Measurements from ENCODE around the gene NHLRC3. TPM values are rescaled to one million over a fixed set of nuclear protein-coding genes. Genes with fewer than 3 reads are reported as not detected.

Gene NHLRC3
- polyA plus RNA-seq, 6 donors from 2014 or later, result 3.3 to 7.6 (median 6.5) TPM

DNA sequence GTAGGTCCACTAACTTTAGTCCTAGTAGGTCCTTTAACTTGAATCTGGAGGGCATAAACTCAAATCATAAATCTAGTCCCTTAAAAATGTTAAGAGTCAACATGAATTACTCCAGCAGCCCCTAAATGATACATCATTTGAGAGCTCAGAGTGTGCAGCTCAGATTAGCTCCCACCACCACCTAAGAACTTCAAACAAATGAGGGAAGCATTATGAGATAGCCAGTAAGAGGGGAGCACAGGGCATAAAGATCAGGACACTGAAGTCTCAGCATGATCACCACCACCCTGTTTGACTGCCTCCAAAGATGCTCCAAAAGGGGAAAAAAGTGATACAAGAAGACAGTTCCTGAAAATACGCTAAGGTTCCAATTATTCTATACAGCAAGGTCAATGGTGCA, 6.1 kb upstream of the NHLRC3 start:
- DNase-seq (no peak), ATAC-seq (ENCODE audit: low read depth in 2 of 2) (no peak)
- Mint-ChIP-seq H3K27ac (peak overlapping the region in 2 of 6 donors; percentile 0 to 75), H3K9me3 (no peaks in the 10 kb centered on the region), H3K4me1 (peaks cover 29 to 42% (median 33%) of the 10 kb centered on the region in 3 donors), H3K4me3 (peak overlapping the region in 1 of 8 donors; percentile 1), H3K27me3 (no peaks in the 10 kb centered on the region), H3K36me3 (no peaks in the 10 kb centered on the region)

DNA sequence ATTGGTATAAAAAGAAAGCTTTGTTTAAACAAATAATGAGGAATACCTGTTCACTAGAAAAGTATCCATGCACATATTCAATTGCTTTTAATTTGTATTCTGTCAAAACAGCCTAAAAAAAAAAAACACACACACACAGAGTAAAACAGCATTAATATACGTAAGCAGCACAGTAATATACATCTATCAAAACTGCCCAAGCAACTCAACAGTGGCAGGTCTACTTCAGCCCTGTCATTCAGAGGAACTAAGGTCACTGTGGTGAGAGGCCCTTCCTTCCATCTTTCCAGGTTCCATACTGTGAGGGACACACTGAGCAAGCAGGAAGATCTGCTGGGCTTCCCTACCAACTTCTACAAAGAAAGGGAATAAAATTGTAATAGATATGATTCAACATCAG, 4.2 kb upstream of the NHLRC3 start:
- Mint-ChIP-seq H3K9me3 (no peaks in the 10 kb centered on the region), H3K36me3 (no peaks in the 10 kb centered on the region), H3K27me3 (no peaks in the 10 kb centered on the region), H3K27ac (peak overlapping the region in 2 of 6 donors; percentile 32 to 42), H3K4me1 (peaks cover 33 to 54% (median 41%) of the 10 kb centered on the region in 3 donors), H3K4me3 (peak overlapping the region in 2 of 8 donors; percentile 16 to 98)
- DNase-seq, result no peak
- no peak for ATAC-seq (ENCODE audit: low read depth in 2 of 2)

DNA sequence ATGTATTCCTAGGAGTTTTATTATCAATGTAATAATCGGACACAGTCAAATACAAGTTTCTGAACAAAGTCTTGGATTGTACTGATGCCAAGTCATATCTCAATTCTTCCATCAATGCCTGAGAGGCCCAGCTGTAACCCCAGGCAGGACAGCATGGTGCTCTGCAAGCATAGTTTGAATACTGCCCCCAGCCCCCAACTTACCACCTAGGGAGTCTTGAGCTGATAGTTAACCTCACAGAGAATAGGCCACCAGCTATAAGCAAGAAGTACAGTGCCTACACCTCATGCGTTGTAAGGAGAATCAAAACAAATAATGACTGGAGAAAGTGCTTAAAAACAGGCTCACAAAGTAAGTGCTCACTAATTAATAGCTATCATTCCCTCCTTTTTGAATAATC, 3.1 kb upstream of the NHLRC3 start:
- peak overlapping the region in 3 of 6 donors; percentile 15 to 95 (median 40) for H3K27ac Mint-ChIP-seq
- no peaks in the 10 kb centered on the region for H3K27me3 Mint-ChIP-seq
- H3K4me1 Mint-ChIP-seq, result peaks cover 33 to 65% (median 46%) of the 10 kb centered on the region in 3 donors
- ATAC-seq (ENCODE audit: low read depth in 2 of 2) (no peak), DNase-seq (no peak)
- no peaks in the 10 kb centered on the region for H3K9me3 Mint-ChIP-seq
- peak overlapping the region in 7 of 8 donors; percentile 58 to 98 (median 98) for H3K4me3 Mint-ChIP-seq
- H3K36me3 Mint-ChIP-seq, result no peaks in the 10 kb centered on the region

DNA sequence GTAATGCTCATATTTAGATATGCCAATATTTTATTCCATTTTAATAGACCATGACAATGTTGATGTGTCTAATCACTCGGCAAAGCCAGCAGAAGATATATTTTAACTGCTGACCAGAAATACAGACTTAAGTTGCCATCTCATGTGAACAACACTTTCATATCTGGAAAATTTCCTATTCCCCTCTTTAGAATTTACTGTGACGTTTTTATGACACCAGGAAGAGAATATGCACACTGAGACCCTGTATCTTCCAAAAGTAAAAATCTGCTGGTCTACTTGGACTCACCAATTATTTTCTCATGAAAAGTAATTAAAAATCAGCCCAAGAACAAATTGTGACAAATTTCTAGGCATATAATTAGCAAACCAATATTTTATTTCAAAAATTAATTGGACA, 2.5 kb upstream of the NHLRC3 start:
- peak overlapping the region in 3 of 6 donors; percentile 10 to 95 (median 83) for H3K27ac Mint-ChIP-seq
- H3K4me3 Mint-ChIP-seq, result peak overlapping the region; percentile 85 to 99 (median 98)
- no peaks in the 10 kb centered on the region for H3K27me3 Mint-ChIP-seq
- ATAC-seq (ENCODE audit: low read depth in 2 of 2) (no peak), DNase-seq (no peak)
- H3K4me1 Mint-ChIP-seq, result peaks cover 34 to 70% (median 48%) of the 10 kb centered on the region in 3 donors
- H3K9me3 Mint-ChIP-seq, result no peaks in the 10 kb centered on the region
- H3K36me3 Mint-ChIP-seq, result no peaks in the 10 kb centered on the region

DNA sequence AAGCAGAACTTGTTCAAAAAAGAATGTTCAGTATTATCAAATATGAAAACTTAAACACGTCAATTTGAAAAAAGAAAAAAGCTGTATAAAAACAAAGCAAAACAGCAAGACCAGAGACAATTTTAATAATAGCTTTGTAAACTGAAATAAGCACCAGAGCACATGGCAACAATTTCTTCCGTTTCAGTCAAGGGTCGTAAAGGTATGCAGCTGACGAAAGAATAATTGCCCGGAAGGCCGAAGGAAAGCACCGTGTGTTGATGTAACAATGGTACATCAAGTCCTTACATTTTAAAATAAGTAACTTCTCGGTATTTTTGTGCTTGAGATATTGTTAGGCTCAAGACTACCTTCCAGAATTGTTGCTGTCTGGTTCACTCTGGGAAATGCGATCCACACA, 2.0 kb upstream of the NHLRC3 start:
- ATAC-seq (ENCODE audit: low read depth in 2 of 2), result no peak
- DNase-seq, result peak; percentile 7
- no peaks in the 10 kb centered on the region for H3K27me3 Mint-ChIP-seq
- no peaks in the 10 kb centered on the region for H3K9me3 Mint-ChIP-seq
- H3K36me3 Mint-ChIP-seq, result no peaks in the 10 kb centered on the region
- H3K27ac Mint-ChIP-seq, result peak overlapping the region in 4 of 6 donors; percentile 10 to 95 (median 66)
- peak overlapping the region; percentile 85 to 99 (median 98) for H3K4me3 Mint-ChIP-seq
- peaks cover 36 to 71% (median 51%) of the 10 kb centered on the region in 3 donors for H3K4me1 Mint-ChIP-seq

DNA sequence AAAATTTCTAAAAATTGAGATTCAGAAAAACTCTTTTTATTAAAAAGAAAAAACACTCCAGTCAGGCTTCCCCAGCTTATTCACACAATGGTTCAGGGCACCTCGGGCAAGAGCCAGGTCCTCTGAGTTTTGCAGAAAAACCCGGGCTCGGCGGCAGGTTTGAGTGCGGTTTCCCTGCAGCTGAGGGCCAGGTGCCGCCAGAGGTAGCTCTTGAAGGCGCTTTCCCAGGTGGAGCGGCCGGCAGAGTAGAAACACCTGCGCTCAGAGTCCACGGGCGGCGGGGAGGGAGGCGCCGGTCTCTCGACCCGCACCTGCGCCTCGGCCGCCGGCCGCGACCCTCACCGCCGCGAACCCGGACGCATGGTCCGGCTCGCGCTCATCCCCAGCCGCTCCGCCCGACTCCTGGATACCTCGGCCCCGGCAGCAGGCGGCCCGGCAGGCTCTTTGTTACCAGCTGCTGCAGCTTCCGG, 811 bp upstream of the NHLRC3 start:
- DNase-seq (no peak), ATAC-seq (ENCODE audit: low read depth in 2 of 2) (peak; percentile 13 to 19)
- Mint-ChIP-seq H3K9me3 (no peaks in the 10 kb centered on the region), H3K27ac (peak overlapping the region; percentile 91 to 97 (median 94)), H3K4me3 (peak overlapping the region; percentile 95 to 99 (median 98)), H3K36me3 (no peaks in the 10 kb centered on the region), H3K4me1 (peaks cover 37 to 71% (median 45%) of the 10 kb centered on the region in 3 donors), H3K27me3 (no peaks in the 10 kb centered on the region)

GRCh38 chr13:39038569-39039030, 344 bp downstream of the NHLRC3 start:
- H3K4me1 Mint-ChIP-seq, result peaks cover 41 to 63% (median 45%) of the 10 kb centered on the region in 3 donors
- H3K27me3 Mint-ChIP-seq, result no peaks in the 10 kb centered on the region

GRCh38 chr13:39039041-39039440, 785 bp downstream of the NHLRC3 start:
- H3K9me3 Mint-ChIP-seq, result no peaks in the 10 kb centered on the region
- H3K36me3 Mint-ChIP-seq, result no peaks in the 10 kb centered on the region
- H3K27ac Mint-ChIP-seq, result peak overlapping the region; percentile 95 to 99 (median 98)
- H3K27me3 Mint-ChIP-seq, result no peaks in the 10 kb centered on the region
- peak overlapping the region; percentile 95 to 99 (median 98) for H3K4me3 Mint-ChIP-seq
- ATAC-seq (ENCODE audit: low read depth in 2 of 2) (no peak), DNase-seq (no peak)
- H3K4me1 Mint-ChIP-seq, result peaks cover 39 to 60% (median 42%) of the 10 kb centered on the region in 3 donors

More at GRCh38 chr13:39038569-39039030, 344 bp downstream of the NHLRC3 start:
- H3K27ac Mint-ChIP-seq, result peak overlapping the region; percentile 95 to 99 (median 98)
- no peaks in the 10 kb centered on the region for H3K36me3 Mint-ChIP-seq
- peak; percentile 50 to 56 for ATAC-seq (ENCODE audit: low read depth in 2 of 2)
- H3K9me3 Mint-ChIP-seq, result no peaks in the 10 kb centered on the region
- no peak for DNase-seq
- H3K4me3 Mint-ChIP-seq, result peak overlapping the region; percentile 95 to 99 (median 98)

- Mint-ChIP-seq H3K36me3 (peaks cover 5 to 8% of the 10 kb centered on the region in 2 donors), H3K9me3 (no peaks in the 10 kb centered on the region), H3K27me3 (no peaks in the 10 kb centered on the region), H3K27ac (no peak overlapping the region), H3K4me1 (peaks cover 31 to 49% (median 37%) of the 10 kb centered on the region in 3 donors), H3K4me3 (peak overlapping the region in 4 of 8 donors; percentile 36 to 78 (median 46))
- ATAC-seq (ENCODE audit: low read depth in 2 of 2), result no peak
- no peak for DNase-seq
These were observed 1.9 kb downstream of the NHLRC3 start for GRCh38 chr13:39040206-39040605.

DNA sequence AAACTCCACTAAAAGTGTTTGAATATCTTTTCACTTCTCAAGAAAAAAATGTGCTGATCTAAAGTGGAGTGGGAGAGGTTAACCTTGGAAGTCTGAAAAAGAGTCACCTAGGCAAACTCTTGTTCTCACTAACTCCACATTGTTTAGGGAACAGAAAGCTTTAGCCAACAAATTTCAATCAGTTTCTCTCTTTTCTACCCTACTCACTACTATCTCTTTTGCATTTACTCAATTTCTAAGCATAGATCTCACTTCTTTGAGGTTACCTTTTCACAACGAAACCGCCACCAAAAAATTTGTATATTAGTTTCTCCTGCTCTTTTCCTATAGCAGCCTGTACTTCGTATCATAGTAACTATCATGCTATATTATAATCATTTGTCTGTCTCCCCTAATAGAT, 6.3 kb downstream of the NHLRC3 start:
- Mint-ChIP-seq H3K27ac (no peak overlapping the region), H3K36me3 (peaks cover 8% of the 10 kb centered on the region in 2 donors), H3K27me3 (no peaks in the 10 kb centered on the region), H3K4me3 (no peak overlapping the region), H3K4me1 (peaks cover 5 to 13% (median 8%) of the 10 kb centered on the region in 3 donors), H3K9me3 (no peaks in the 10 kb centered on the region)
- DNase-seq (no peak), ATAC-seq (ENCODE audit: low read depth in 2 of 2) (no peak)

DNA sequence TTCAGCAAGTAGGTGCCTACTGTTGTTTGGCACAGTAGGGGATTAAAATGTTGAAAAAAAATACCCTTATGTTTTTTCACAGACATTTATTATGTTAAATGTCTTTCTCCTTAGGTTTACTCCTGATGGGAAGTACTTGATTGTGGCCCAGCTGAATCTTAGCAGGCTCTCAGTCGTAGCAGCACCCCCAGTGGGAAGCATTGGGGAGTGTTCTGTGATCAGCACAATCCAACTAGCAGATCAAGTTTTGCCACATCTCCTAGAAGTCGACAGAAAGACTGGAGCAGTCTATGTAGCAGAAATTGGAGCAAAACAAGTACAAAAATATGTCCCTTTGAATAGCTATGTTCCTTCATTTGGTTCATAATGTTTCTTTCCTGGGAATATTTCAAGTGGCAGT, 9.3 kb downstream of the NHLRC3 start:
- H3K27ac Mint-ChIP-seq, result peak overlapping the region in 1 of 6 donors; percentile 16

DNA sequence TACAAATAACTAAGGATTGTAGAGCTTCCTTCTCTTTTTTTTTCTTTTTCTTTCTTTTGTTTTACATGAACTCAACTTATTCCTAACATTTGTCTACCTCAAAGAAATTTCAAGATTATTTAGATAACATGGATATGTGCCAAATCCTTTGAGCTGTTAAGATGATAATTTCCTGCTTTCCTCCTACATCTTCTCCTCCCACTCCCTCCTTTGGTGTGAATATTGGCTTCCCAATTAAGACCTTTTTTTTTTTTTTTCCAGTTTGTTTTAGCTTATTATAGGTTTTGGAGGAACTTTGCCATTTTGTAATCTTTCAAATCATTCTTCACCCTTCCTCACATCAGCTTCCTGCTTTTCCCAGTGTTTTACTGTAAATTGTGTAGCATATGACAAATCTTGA, 10.6 kb downstream of the NHLRC3 start:
- peaks cover 8% of the 10 kb centered on the region in 2 donors for H3K36me3 Mint-ChIP-seq
- no peak for DNase-seq

More for the DNA sequence above, 9.3 kb downstream of the NHLRC3 start:
- Mint-ChIP-seq H3K36me3 (peaks cover 8% of the 10 kb centered on the region in 2 donors), H3K4me3 (no peak overlapping the region), H3K9me3 (no peaks in the 10 kb centered on the region), H3K27me3 (no peaks in the 10 kb centered on the region), H3K4me1 (peaks cover 0 to 3% (median 0%) of the 10 kb centered on the region in 3 donors)
- ATAC-seq (ENCODE audit: low read depth in 2 of 2), result no peak
- DNase-seq, result no peak

DNA sequence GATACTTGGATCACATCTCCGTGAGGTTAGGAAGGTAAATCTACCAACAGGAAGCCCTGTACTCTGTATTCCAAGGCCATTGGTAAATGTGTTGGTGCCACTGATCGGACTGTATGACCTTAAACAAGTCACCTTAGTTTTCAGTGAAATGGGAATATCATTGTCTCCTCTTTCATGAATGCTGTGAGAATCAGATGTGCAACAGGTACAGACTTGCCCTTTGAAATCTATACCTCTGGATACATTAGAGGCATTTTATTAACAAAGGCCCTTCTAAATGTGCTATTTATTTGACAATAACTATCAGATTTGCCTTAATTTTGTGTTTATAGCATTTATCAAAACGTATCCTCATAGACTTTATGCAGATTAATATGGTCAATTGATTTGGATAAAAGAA, 11.0 kb downstream of the NHLRC3 start:
- DNase-seq (no peak), ATAC-seq (ENCODE audit: low read depth in 2 of 2) (no peak)
- Mint-ChIP-seq H3K36me3 (peaks cover 8% of the 10 kb centered on the region in 2 donors), H3K9me3 (no peaks in the 10 kb centered on the region), H3K27ac (peak overlapping the region in 1 of 6 donors; percentile 42), H3K27me3 (no peaks in the 10 kb centered on the region), H3K4me1 (peaks cover 0 to 5% (median 5%) of the 10 kb centered on the region in 3 donors), H3K4me3 (no peak overlapping the region)

More for the DNA sequence above, 10.6 kb downstream of the NHLRC3 start:
- Mint-ChIP-seq H3K9me3 (no peaks in the 10 kb centered on the region), H3K4me3 (no peak overlapping the region), H3K4me1 (peaks cover 0 to 2% (median under 1%) of the 10 kb centered on the region in 3 donors), H3K27ac (peak overlapping the region in 1 of 6 donors; percentile 42), H3K27me3 (no peaks in the 10 kb centered on the region)
- ATAC-seq (ENCODE audit: low read depth in 2 of 2), result no peak

GRCh38 chr13:39051157-39051556, 12.9 kb downstream of the NHLRC3 start:
- H3K4me3 Mint-ChIP-seq, result no peak overlapping the region
- H3K27ac Mint-ChIP-seq, result no peak overlapping the region
- DNase-seq (no peak), ATAC-seq (ENCODE audit: low read depth in 2 of 2) (no peak)
- H3K4me1 Mint-ChIP-seq, result peaks cover 0 to 7% (median 6%) of the 10 kb centered on the region in 3 donors
- no peaks in the 10 kb centered on the region for H3K27me3 Mint-ChIP-seq
- peaks cover 0 to 4% (median 0%) of the 10 kb centered on the region in 7 donors for H3K9me3 Mint-ChIP-seq
- H3K36me3 Mint-ChIP-seq, result peaks cover 3% of the 10 kb centered on the region in 2 donors

Measured in naive B cell (primary cell).